ENCODE results near the gene JMJD1C.

- no peak for TF ChIP-seq EZH2phosphoT487 (IDR thresholded peaks at IDR 0.05; ENCODE audit: low read length)
- TF ChIP-seq EZH2 (optimal IDR thresholded peaks at IDR 0.05; ENCODE audit: low read depth, low read length): no peak
Measured at GRCh38 chr10:63294781-63295180, 171.0 kb downstream of the JMJD1C start.

Data from MM.1S (cell line).